Inferior parietal cortex (tissue), 1 donor: ENCODE results near the gene IDH2.

Experiments
- DNase-seq: peaks from one replicate; pipeline ENCODE4 v3.0.0-alpha.2; 2016; ENCODE audit errors: extremely low spot score

IDH2 gene

GRCh38 chr15:90044916-90045371 is 57.3 kb downstream of the IDH2 start:
- no peak for DNase-seq

DNA sequence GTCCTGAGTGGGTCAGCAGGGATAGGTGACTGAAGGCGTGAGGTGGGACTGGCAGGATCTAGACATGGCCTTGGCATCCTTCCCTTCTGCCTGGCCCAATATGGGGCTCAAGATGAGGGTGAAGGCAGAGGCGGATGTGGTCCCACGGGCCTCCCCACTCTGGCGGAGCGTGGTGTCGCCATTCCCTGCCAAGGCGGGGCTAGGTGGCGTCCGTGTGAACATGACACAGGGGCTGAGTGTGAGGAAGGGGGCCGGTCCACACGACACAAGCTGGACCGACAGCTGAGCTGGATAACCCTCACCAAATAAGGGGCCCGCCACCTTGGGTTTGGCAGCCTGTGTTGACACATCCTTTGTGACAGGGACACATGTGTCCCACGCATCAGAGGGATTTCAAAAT is 58.1 kb downstream of the IDH2 start:
- no peak for DNase-seq

- DNase-seq = no peak
Measured at GRCh38 chr15:90043530-90044010, 58.7 kb downstream of the IDH2 start.

DNA sequence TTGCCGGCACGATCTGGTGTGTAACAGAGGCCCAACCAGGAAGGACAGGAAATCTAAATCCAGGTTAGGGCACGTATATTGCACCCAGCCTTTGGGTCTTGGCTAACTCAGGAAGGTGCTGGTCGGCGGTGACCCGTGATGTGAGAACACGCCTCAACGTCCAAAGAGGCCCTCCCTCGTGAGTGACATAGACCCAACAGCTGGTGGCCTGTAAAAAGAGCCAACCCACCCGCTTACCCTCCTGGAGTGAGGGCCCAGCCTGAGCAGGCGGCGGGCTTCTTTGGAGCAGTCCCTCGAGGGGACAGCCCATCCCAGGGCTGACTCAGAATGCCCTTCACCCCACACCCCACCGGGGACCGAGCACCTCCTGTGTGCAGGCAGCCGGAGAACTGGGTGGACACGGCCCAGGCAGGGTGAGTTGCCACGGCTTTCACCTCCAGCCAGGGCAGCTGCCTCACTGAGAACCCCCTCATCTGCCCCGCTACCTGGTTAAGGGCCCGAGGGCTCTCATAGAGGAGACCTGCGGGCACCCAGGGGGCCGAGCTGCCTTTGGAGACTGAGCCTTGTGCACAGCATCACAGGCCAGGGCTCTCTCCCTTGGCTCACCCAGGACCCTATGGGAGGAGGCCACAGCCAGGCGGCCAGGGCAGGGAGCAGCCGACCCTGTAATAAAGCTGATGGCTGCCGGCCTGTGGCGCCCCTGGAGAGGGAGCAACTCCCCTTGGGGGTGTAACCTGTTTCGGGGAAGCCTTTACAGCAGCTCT is 59.3 kb downstream of the IDH2 start:
- no peak for DNase-seq

- no peak for DNase-seq
Measured at GRCh38 chr15:90042356-90042755, 59.9 kb downstream of the IDH2 start.

GRCh38 chr15:90040618-90041017 is 61.6 kb downstream of the IDH2 start:
- no peak for DNase-seq

- DNase-seq = no peak
Measured at GRCh38 chr15:90039996-90040395, 62.3 kb downstream of the IDH2 start.

DNA sequence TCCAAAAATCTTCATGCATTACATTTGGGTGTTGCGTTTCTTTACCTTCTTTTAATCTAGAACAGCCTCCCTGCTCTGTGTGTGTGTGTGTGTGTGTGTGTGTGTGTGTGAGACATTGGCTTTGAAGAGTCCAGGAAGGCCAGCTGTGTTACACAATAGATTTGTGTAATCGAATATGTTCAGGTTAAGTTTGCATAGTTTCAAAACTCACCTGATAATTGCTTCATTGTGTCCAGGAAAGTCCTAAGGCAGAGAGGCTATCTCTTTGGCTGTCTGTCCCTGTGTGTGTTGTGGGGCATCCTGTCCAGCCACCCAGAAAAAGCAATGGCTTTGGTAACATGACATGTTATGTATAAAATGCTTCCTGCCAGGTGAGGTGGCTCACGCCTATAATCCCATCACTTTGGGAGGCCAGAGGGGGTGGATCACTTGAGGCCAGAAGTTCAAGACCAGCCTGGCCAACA is 63.6 kb downstream of the IDH2 start:
- DNase-seq = no peak

- no peak for DNase-seq
Measured at GRCh38 chr15:90037961-90038631, 64.2 kb downstream of the IDH2 start.

GRCh38 chr15:90037511-90037860 is 64.8 kb downstream of the IDH2 start:
- DNase-seq = no peak

DNA sequence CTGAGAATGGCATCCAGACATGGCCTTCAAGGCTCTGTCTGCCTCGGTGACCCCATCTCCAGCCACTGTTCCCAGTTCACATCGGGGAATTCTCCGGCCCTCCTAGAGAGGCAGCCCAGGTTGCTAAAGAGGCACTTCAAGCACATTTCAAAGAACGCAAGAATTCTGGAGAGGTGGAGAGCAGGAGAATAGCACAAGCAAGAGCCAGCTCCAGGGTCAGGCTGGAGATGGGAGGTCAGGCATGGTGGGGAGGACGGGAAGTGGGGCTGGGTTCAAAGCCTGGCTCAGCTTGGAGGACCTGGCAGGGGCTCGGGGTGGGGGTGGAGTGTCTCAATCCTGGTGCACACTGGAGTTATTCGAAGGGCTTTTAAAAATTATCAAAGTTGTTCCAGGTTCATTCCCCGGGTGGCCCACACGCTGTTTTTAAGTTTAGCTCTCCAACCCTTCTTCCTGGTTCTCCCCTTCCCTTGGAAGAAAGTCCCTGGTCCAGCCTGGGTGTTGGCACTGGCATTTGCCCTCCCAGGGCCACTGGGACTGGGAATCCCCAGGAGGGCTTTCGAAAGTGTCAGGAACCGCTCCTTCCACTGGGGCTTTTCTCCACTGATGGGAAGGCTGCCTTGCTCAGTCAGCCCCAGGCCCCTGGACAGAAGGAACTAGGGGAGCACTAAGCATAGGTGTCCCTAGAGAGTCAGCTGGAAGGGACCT is 65.3 kb downstream of the IDH2 start:
- no peak for DNase-seq

DNA sequence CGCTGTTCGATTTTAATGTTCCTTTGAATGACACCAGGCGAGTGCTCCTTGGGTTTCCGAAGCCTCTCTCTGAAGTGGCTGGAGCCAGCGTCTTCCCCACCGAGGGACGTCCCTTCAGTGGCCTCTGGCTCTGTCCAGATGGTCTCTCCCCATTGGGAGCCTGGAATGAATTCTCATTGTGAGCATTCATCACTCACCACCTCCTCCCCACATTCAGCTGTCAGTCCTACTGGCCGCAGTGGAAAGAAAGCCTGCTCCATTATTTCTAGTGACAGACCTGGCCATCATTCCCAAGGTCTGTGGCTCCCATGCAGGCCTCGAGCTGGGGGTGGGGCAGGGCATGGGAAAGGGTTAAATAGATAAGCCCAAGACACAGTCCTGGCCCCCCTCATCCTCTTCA is 65.9 kb downstream of the IDH2 start:
- DNase-seq = no peak

DNA sequence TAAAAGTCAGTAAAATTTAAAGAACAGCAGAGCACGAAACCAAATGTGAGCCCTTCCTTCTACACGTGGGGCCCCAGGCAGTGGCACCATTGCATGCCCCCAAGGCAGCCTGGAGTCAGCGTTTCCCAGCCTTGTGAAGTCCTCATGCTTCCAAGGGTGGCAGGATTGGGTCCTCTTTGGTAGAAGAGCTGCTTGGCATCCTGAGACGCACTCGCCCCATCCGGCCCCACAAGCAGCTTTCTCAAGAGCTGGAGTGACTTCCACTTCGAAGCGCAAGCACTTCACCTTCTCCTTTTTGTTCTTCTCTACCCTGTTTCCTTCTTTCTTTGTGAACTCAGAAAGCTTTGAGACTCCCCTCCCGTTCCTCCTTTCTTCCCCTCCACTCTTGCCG is 66.4 kb downstream of the IDH2 start:
- no peak for DNase-seq

DNA sequence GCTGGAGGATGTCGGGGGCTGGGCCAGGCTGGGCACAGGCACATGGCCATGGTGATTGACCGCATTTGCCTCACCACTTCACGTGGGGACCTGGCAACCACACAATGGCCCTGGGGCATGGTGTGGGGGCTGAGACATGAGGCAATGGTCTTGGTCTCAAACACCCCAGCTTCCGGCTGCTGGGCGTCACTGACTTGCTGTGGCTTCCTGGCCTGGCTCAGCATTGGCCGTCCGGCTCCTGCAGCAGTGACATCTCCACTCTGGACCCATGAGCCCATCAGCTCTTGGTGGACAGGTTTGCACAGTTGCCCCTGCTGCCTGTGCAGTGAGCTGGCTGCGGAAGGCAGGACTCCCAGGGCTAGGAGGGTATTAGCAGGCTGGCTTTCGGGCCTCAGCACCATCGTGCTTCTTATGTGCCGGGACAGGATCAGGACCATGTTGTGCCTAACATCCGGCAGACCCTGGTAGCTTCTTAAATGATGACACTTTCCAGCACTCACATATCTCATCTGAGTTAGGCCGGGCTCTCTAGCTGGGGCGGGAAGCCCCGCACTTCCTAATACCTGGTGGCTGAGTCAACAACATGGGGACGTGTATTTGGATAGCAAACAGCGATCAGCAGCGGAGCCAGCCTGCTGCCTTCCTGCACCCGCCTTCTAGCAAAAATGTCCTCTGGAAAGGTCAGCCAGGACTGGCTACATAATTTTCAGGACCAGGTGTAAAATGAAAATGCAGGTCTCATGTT is 67.0 kb downstream of the IDH2 start:
- DNase-seq = no peak

- DNase-seq = no peak
Measured at GRCh38 chr15:90033448-90033847, 68.8 kb downstream of the IDH2 start.
